Measurements from ENCODE around the gene FAM25A.
"Not testable (repeated sequence)": the region's sequence is repeated elsewhere in the genome, so short reads cannot be mapped to it uniquely, and the experiment has no call there.

Gene FAM25A

DNA sequence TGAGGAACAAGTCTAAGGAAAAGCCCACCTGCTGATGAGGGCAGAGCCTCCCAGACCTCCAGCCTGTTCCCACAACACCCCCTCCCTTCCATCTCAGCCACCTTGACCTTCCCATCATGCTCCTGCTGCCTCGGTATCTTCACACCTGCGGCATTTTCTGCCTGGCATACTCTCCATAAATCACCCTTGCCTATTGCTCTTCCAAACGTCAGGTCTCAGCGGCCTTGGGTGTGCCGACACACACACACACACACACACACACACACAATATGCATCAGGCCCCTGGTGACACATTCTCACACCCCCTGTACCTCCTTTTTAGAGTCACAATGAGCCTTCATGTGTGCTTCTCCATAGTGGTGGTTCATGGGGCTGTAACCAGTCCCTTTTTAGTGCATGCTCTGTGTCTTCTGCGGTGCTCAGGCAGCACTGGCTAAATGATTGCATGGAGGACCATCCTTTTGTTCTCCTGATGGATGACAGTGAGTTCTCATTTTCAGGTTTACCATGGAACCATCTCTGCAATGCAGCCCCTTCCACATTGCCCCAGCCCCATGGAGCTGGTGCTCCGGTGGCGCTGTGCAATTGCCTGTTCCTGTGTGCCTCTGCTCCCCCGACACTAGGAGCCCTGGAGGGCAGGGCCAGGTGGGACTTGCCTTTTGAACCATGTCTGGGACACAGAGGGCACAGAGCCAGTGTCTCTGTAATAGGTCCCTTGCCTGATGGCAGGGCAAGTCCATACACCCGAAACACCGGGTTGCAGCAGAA, 47.3 kb upstream of the FAM25A start:
- Histone ChIP-seq H3K9me3 (ENCODE audit: low read length) (no peaks in the 10 kb centered on the region), H3F3A (ENCODE audit: insufficient read depth, low read length) (no peaks in the 10 kb centered on the region), H3K9me2 (ENCODE audit: low read depth, low read length) (no peaks in the 10 kb centered on the region), H3K4me1 (ENCODE audit: insufficient read depth, low read length, severe bottlenecking) (peaks cover 18% of the 10 kb centered on the region), H3K4me3 (ENCODE audit: low read depth, low read length, poor library complexity, severe bottlenecking) (no peak overlapping the region), H3K36me3 (ENCODE audit: insufficient read depth, low read length) (no peaks in the 10 kb centered on the region), H3K27ac (ENCODE audit: low read depth, low read length, poor library complexity, severe bottlenecking) (no peak overlapping the region), H2AFZ (ENCODE audit: low read length) (no peak overlapping the region), H3K79me2 (ENCODE audit: insufficient read depth, low read length) (no peaks in the 10 kb centered on the region), H3K4me2 (ENCODE audit: low read length) (no peak overlapping the region), H3K27me3 (ENCODE audit: insufficient read depth, low read length) (no peaks in the 10 kb centered on the region), H4K20me1 (ENCODE audit: insufficient read depth, low read length) (no peaks in the 10 kb centered on the region), H3K9ac (ENCODE audit: low read length) (no peak overlapping the region)
- TF ChIP-seq, protein P1, sequence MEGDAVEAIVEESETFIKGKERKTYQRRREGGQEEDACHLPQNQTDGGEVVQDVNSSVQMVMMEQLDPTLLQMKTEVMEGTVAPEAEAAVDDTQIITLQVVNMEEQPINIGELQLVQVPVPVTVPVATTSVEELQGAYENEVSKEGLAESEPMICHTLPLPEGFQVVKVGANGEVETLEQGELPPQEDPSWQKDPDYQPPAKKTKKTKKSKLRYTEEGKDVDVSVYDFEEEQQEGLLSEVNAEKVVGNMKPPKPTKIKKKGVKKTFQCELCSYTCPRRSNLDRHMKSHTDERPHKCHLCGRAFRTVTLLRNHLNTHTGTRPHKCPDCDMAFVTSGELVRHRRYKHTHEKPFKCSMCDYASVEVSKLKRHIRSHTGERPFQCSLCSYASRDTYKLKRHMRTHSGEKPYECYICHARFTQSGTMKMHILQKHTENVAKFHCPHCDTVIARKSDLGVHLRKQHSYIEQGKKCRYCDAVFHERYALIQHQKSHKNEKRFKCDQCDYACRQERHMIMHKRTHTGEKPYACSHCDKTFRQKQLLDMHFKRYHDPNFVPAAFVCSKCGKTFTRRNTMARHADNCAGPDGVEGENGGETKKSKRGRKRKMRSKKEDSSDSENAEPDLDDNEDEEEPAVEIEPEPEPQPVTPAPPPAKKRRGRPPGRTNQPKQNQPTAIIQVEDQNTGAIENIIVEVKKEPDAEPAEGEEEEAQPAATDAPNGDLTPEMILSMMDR (IDR thresholded peaks at IDR 0.05; ENCODE audit: low read length): no peak
- TF ChIP-seq EZH2 (IDR thresholded peaks at IDR 0.05; ENCODE audit: borderline replicate concordance, low read length): no peak

DNA sequence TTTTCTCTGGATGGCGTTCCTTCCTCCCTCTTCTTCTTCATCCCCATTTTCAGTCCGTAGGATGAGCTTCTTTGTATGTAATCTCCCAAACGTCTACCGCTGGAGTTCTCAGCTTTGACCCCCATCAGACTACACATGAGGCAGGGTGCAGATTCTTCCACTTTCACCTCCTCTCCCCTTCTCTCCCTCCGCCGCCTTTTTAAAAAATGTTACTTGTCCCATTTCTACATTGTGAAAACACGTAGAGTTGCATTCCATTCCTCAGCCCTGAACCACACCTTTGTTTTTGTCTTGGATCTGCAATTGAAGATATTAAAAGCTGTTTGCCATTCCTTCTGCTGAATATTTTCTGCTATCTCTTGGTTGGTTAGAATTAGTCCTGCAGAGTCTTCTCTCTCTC, 45.6 kb upstream of the FAM25A start:
- Histone ChIP-seq H3K9me2 (ENCODE audit: low read depth, low read length) (no peaks in the 10 kb centered on the region), H4K20me1 (ENCODE audit: insufficient read depth, low read length) (no peaks in the 10 kb centered on the region), H3K27ac (ENCODE audit: low read depth, low read length, poor library complexity, severe bottlenecking) (no peak overlapping the region), H3K4me2 (ENCODE audit: low read length) (no peak overlapping the region), H2AFZ (ENCODE audit: low read length) (no peak overlapping the region), H3K27me3 (ENCODE audit: insufficient read depth, low read length) (no peaks in the 10 kb centered on the region), H3K4me1 (ENCODE audit: insufficient read depth, low read length, severe bottlenecking) (peaks cover 18% of the 10 kb centered on the region), H3K36me3 (ENCODE audit: insufficient read depth, low read length) (no peaks in the 10 kb centered on the region), H3K9me3 (ENCODE audit: low read length) (no peaks in the 10 kb centered on the region), H3F3A (ENCODE audit: insufficient read depth, low read length) (no peaks in the 10 kb centered on the region), H3K4me3 (ENCODE audit: low read depth, low read length, poor library complexity, severe bottlenecking) (no peak overlapping the region), H3K9ac (ENCODE audit: low read length) (no peak overlapping the region), H3K79me2 (ENCODE audit: insufficient read depth, low read length) (no peaks in the 10 kb centered on the region)
- TF ChIP-seq EZH2 (IDR thresholded peaks at IDR 0.05; ENCODE audit: borderline replicate concordance, low read length): no peak
- TF ChIP-seq, protein P1 (IDR thresholded peaks at IDR 0.05; ENCODE audit: low read length): no peak

DNA sequence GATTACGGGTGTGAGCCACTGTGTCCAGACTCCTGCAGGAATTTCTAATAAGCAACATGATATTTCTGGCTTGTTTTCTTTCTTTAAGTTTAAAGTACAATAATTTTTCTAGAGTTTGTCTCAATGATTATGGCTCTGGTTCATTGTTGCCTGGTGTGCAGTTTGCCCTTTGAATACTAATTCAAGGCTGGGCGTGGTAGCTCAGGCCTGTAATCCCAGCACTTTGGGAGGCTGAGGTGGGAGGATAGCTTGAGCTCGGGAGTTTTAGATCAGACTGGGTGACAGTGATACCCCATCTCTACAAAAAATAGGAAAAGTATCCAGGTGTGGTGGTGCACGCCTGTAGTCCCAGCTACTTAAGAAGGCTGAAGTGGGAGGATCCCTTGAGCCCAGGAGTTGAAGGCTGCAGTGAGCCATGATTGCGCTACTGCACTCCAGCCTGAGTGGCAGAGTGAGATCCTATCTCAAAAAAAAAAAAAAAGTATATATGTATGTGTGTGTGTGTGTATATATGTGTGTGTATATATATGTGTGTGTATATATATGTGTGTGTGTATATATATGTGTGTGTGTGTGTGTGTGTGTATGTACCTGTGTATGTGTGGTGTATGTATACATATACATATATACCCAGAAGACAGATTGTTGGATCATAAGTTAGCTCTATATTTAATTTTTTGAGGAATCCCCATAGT, 43.6 kb upstream of the FAM25A start:
- Histone ChIP-seq H3K79me2 (ENCODE audit: insufficient read depth, low read length) (no peaks in the 10 kb centered on the region), H3K36me3 (ENCODE audit: insufficient read depth, low read length) (no peaks in the 10 kb centered on the region), H3K4me3 (ENCODE audit: low read depth, low read length, poor library complexity, severe bottlenecking) (no peak overlapping the region), H3K4me1 (ENCODE audit: insufficient read depth, low read length, severe bottlenecking) (peaks cover 6% of the 10 kb centered on the region), H2AFZ (ENCODE audit: low read length) (no peak overlapping the region), H3F3A (ENCODE audit: insufficient read depth, low read length) (no peaks in the 10 kb centered on the region), H3K9ac (ENCODE audit: low read length) (no peak overlapping the region), H3K9me3 (ENCODE audit: low read length) (no peaks in the 10 kb centered on the region), H3K27ac (ENCODE audit: low read depth, low read length, poor library complexity, severe bottlenecking) (no peak overlapping the region), H3K9me2 (ENCODE audit: low read depth, low read length) (no peaks in the 10 kb centered on the region), H4K20me1 (ENCODE audit: insufficient read depth, low read length) (no peaks in the 10 kb centered on the region), H3K27me3 (ENCODE audit: insufficient read depth, low read length) (no peaks in the 10 kb centered on the region), H3K4me2 (ENCODE audit: low read length) (no peak overlapping the region)
- TF ChIP-seq, protein P1 (IDR thresholded peaks at IDR 0.05; ENCODE audit: low read length): no peak
- TF ChIP-seq EZH2 (IDR thresholded peaks at IDR 0.05; ENCODE audit: borderline replicate concordance, low read length): no peak

DNA sequence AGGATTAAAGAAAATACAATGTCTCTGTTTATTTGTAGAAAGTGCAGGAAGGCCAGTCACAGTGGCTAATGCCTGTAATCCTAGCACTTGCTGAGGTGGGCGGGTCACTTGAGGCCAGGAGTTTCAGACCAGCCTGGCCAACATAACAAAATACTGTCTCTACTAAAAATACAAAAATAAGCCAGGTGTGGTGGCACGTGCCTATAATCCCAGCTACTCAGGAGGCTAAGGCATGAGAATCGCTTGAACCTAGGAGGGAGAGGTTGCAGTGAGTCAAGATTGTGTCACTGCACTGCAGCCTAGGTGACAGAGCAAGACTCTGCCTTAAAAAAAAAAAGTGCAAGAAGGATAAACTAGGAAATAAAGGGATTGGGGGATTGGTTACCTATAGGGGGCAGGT, 41.6 kb upstream of the FAM25A start:
- H3K9me2 ChIP-seq (ENCODE audit: low read depth, low read length); H3K4me2 ChIP-seq (ENCODE audit: low read length): not testable (repeated sequence)

More for the DNA sequence above, 41.6 kb upstream of the FAM25A start:
- H3K4me1 ChIP-seq (ENCODE audit: insufficient read depth, low read length, severe bottlenecking); H3K27me3 ChIP-seq (ENCODE audit: insufficient read depth, low read length); H3F3A ChIP-seq (ENCODE audit: insufficient read depth, low read length); H2AFZ ChIP-seq (ENCODE audit: low read length); H3K36me3 ChIP-seq (ENCODE audit: insufficient read depth, low read length); H3K9me3 ChIP-seq (ENCODE audit: low read length); H3K79me2 ChIP-seq (ENCODE audit: insufficient read depth, low read length); H4K20me1 ChIP-seq (ENCODE audit: insufficient read depth, low read length); H3K27ac ChIP-seq (ENCODE audit: low read depth, low read length, poor library complexity, severe bottlenecking); H3K4me3 ChIP-seq (ENCODE audit: low read depth, low read length, poor library complexity, severe bottlenecking); H3K9ac ChIP-seq (ENCODE audit: low read length): not testable (repeated sequence)

All from OCI-LY1 (cell line).